Skeletal muscle cell (primary cell): ENCODE data around the gene SEMA3A.

Experiments
- DNase-seq: peaks from one replicate; pipeline ENCODE4 v3.0.0-alpha.2; 2010; ENCODE audit warnings: low read depth
- H3K4me3 ChIP-seq: 2 replicates; pipeline ENCODE4 v1.5.1; 2011; ENCODE audit warnings: low read depth, mild to moderate bottlenecking, control low read depth, low read length, moderate library complexity

Gene SEMA3A

GRCh38 chr7:83908526-83908925 lies 286.1 kb downstream of the SEMA3A start:
- DNase-seq = no peak
- no peak overlapping the region for H3K4me3 ChIP-seq
